GM18867 (cell line): ENCODE results near the gene CACTIN.
"Not testable (repeated sequence)": the region's sequence is repeated elsewhere in the genome, so short reads cannot be mapped to it uniquely, and the experiment has no call there.

Source experiments
- ATAC-seq: cut with Tn5 transposase; IDR thresholded peaks from one replicate; pipeline ENCODE4 v1.9.1; 2021; ENCODE audit warnings: mild to moderate bottlenecking, moderate library complexity; ENCODE audit not compliant: unreplicated experiment

CACTIN gene

GRCh38 chr19:3626473-3627350 lies at the start of gene CACTIN:
Gene CACTIN (minus strand): TSS chr19:3626790. CDS start chr19:3626762, 28 bp downstream.
- ATAC-seq: peak; percentile 82

- no peak for ATAC-seq
Observed at GRCh38 chr19:3674784-3675543, 48.4 kb upstream of the CACTIN start.

DNA sequence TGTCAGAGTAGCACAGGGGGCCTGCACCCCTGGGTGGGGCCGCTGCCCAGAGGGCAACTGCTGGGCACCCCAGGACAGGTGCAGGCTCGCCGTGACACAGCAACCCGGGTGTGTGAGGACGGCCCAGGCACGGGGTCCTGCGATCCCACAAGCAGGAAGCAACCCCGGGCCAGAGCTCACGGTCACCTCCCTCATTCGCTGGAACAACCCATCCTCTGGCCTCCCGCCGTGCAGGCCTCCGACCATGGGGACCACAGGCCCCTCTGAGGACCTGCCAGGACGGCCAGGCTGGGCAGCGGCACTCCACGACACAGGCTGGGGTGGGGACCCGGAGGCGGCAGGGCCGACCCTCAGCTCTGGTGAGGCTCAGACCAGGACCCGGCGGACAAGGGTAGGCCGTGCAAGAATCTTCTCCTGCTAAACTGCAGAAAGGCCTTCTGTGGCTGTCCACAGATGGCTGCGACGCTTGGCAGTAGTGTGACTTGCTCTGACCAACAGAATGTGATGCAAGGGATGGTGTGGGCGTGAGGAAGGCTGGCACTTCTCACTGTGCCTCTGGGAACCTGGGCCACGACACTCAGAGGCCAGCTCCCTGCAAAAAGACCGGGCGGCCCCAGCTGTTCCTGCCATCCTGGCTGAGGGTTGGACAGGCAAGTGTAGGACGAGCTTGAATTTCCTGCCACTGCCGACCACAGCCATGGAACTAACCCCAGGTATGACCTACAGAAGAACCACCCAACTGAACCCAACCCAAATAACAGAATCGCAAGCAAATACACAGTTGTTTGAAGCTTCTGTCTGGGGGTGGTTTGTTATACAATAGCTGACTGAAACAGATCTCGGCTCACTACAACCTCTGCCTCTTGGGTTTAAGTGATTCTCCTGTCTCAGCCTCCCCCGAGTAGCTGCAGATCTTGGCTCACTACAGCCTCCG lies 47.2 kb upstream of the CACTIN start:
- ATAC-seq: no peak

DNA sequence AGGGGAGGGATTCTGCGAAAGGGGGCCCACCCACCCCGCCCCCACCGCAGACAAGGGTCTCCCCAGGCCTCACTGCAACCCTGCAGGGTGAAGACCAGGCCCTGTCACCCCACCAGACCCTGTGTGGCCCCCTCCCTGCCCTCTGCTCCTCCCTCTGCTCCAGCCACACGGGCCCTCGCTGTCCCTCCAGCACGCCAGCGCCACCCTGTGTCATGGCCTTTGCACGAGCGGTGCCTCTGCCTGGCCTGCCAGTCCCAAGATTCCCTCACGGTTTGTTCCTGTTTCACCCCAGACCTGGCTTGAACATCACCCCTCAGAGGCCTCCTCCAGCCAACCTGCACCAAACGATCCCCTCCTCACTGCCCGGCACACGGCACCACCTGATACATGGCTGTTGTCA lies 46.4 kb upstream of the CACTIN start:
- ATAC-seq: no peak

GRCh38 chr19:3672575-3672948 lies 46.0 kb upstream of the CACTIN start:
- no peak for ATAC-seq

- ATAC-seq: no peak
Observed at GRCh38 chr19:3671680-3672574, 45.3 kb upstream of the CACTIN start.

DNA sequence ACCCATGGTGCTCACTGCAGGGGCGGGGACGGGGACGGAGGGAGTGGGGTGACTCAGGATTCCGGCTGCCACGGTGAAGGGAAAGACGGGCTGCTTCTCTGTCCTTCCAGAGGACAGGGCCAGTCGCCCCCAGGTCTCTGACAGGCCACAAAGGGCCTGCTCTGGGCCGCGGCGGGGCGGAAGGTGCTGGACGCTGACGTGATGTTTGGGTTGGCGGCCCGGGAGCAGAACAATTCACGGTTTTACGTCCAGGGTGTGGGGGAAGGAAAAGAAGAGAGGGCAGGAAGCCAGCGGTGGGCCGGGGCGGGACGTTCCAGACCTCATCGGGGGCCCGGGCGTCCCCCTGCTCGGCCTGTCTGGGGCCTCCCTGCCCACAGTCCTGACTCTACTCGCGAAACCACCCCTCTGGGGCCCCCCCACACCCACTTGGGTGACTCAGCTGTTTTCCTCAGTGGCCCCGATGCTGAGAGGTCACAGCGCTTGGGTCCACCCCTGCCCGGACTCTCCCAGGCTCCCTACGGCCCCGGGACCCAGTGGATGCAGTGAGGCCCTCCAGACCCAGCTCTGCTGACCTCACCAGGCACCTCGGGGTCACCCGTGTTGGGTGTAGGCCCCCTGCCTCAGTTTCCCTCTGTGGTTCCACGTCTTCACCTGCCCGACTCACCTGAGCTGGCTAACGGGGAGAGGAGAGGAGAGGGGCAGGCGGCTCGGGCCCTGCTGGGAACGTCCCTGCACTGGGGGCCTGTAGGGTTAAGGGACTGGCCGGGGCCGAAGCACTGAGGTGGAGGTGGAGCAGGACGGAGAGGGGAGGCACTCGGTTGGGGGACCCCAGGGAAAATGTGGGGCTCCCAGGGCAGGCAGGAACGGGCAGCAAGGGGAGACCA lies 44.4 kb upstream of the CACTIN start:
- ATAC-seq: no peak

DNA sequence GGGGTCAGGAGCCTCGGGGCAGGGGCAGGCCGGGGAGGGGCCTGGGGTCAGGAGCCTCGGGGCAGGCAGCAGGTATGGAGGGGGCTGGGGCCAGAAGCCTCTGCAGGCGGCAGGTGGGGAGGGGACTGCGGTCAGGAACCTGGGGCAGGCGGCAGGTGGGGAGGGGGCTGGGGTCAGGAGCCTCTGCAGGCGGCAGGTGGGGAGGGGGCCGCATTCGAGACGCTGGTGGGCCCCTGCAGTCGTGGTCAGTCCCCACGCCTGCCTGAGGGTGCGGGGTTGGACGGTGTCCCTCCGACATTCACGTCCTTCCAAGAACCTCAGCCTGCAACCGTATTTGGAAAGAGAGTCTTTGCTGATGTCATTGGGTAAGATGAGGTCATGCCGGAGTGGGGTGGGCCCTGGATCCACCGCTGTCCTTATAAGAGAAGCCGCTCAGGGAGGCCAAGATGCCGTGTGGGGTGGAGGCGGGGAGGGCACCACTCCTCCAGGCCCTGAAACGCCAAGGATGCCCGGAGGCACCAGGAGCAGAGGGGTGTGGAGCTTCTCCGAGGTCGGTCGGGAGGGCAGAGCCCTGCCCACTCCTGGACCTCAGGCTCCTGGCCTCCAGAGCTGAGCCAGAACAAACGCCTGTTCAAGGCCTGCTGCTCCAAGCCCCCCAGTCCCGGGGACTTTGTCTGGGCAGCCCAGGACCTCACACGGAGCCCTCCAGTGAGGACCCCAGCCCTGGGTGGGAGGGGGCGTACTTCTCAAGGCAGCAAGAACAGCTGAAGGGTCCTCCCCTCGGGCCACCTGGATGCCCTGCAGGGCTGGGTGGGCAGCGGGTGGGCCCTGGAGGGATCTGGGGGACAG lies 43.6 kb upstream of the CACTIN start:
- no peak for ATAC-seq

- no peak for ATAC-seq
Observed at GRCh38 chr19:3669082-3669946, 42.7 kb upstream of the CACTIN start.

DNA sequence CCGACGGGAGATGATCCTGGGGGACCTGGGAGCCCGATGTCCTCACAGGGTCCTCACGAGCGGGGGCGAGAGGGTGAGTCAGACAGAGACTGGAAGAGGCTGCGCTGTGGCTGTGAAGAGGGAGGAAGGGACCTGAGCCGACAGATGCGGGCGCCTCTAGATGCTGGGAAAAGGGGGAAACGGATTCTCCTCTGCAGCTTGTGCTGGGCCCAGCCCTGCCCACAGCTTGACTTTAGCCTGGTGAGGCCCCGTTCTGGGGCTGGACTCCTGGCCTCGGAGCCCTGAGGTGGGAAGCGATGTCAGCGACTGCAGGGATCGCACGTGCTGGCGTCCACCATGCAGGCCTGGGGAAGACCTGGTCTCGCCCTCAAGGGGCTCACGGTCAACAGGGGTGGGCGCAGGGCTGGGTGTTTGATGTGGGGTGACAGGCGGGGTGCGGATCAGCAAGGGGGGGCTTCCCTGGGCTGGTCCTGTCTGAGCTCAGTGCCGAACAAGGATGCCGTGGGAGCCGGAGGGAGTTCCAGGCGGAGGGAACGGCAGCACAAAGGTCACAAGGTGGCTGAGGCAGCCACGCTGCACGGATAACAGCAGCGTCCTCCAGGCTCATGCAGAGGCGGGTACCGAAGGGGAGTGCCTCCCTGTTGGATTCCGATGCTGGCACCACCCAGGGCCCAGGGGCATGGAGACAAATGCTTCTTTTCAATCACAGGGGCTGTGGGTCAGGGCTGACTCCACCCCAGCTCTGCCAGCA lies 41.9 kb upstream of the CACTIN start:
- no peak for ATAC-seq

DNA sequence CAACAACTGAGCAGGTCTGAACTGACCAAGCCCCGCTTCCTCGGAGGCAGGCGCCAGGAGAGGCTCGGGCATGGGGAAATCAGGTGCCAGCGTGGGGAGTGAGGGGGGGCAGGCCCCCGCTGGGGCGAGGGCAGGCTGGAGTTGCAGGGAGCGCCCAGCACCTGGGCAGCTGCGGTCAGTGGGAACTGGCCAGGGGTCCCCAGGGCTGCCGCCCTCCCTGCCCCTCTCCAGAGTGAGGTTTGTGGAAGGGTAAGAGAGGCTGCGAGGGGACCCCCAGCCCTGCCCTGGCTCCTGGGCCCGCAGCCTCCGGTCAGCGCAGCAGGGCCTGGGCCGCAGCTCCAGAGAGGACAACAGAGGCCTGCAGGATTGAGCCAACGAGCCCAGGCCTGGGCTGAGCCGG lies 41.2 kb upstream of the CACTIN start:
- no peak for ATAC-seq

DNA sequence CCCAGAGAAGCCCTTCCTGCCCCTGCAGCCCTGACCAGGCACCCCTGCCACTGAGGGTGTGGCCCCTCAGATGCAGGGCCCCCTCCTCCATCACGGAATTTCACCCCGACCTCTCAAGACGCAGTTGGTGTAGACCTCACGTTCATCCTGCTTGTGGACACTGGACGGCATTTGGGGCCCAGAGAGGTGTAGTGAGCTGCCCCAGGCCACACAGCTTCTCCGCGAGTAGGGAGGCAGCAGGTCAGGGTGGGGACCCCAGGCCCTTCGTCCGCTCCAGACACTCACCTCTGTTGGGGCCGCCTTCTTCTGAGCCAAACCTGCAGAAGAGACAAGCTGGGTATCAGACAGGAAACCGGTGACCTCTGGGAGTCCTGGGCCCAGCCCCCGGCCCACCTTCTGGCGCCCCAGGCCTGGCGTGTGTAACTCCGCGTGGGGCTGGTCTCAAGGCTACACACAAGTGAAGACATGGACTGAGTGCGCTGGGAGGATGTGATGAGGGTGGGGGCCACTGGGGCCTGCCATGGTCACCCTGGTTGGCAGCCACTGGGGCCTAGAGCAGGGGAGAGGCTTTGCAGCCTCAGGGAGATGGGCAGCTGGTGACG lies 40.5 kb upstream of the CACTIN start:
- no peak for ATAC-seq

GRCh38 chr19:3666545-3666856 lies 39.9 kb upstream of the CACTIN start:
- not testable (repeated sequence) for ATAC-seq

DNA sequence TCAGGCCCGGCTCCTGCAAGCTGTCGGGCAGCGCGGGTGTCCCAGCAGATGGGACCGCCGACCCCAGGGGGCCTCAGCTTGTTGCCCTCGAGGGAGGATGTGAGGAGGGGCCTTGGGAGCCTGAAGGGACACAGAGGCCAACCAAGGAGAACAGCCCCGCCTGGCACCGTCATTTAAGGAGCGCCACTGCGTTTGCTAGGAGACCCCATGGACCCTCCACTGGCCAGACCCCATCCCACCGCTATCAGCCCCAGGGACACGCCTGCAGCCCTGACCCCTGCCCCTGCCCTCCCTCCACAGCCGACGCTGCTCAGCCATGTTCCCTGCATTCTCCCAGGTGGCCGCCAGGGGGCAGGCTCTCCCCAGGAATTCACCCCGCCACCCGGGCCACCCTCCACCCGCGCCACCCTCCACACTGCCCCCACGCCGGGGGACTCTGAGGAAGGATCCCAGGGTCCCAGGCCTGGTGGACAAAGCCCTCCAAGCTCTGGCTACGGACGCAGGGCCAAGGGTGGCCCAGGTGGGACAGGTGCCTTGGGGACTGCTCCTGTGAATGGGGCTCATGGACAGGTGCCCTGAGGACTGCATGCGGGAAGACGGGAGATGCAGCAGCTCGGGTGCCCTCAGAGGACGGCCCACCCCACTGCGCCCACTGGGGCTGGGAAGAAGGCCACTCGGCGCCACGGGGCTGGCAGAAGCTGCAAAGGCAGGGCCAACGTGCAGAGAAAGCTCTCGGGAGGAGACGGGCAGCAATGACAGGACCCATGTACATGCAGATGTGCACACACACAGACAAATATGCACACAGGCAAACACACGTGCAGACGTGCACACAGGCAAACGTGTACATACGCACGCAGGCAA lies 39.3 kb upstream of the CACTIN start:
- ATAC-seq: no peak

DNA sequence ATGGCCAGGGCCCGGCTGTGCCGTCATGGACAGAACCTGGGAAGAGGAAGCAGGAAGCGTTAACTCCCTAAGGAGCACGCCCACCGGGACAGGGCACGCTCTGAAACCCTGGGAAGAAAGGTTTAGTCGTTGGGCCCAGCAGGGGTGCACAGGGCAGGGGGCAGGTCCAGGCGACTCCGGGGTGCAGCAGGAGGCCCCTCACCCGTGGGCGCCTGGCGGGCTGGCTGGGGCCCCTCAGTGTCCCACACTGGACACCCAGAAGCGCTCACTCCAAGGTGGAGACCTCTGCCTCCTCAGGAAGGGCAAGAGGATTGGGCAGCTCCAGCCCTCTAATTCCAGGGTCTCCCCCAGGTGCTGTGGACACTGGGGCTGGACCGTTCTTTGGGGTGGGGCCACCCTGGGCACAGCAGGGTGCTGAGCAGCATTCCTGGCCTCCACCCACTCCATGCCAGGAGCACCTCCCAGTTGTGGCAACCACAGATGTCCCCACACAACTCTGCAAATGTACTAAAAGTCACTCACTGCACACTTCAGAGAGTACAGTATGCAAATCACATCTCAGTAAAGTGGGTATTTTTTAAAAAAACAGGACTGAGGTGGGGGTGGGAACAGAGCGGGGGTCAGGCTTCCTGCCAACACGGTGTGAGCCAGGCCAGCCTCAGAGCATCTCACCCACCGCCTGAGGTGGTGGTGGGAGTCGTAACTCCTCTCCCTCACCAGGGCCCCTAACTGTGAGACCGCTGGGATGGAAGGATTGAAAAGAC lies 38.5 kb upstream of the CACTIN start:
- no peak for ATAC-seq
